Measurements from ENCODE around the gene ARHGAP8. TPM values are rescaled to one million over a fixed set of nuclear protein-coding genes. Genes with fewer than 3 reads are reported as not detected.
A peak's percentile ranks its signal among the peaks of the same experiment; 100 is the strongest.

Gene ARHGAP8
- total and polyA plus RNA-seq, 2 of the 13 experiments (the other 11 are each of a cell fraction or from before 2014, with no cell fraction given) = 0.07 TPM; not detected in 1

GRCh38 chr22:44839721-44840120, 87.3 kb downstream of the ARHGAP8 start:
- DNase-seq (ENCODE audit: low spot score) (no peak), FAIRE-seq (no peak), ATAC-seq (no peak)
- in situ Hi-C loops (cut with HindIII; ENCODE audit: extremely low pct_ligation_motif_present, low pct_unique_long_range_greater_than_20kb) = no loop called here
- BruUV-seq (replicated peaks) = no TSS peak
- Histone ChIP-seq H3K4me1 (ENCODE audit: insufficient read depth, low read length) (no peaks in the 10 kb centered on the region), H4K20me1 (ENCODE audit: insufficient read depth, low read length) (no peaks in the 10 kb centered on the region), H3K9me3 (ENCODE audit: low read length) (no peaks in the 10 kb centered on the region), H3K79me2 (ENCODE audit: insufficient read depth, low read length) (no peaks in the 10 kb centered on the region), H3K36me3 (replicated peaks in 1 of 2; ENCODE audit: control insufficient read depth in 1 of 2, insufficient read depth in 2 of 2, low read length in 2 of 2) (no peaks in the 10 kb centered on the region), H3K27me3 (ENCODE audit: control insufficient read depth in 1 of 2, insufficient read depth in 2 of 2, low read length in 2 of 2) (peaks cover 13 to 46% of the 10 kb centered on the region in 2 experiments), H3K4me3 (replicated peaks in 1 of 3; ENCODE audit: insufficient read depth in 1 of 3, low read depth in 2 of 3, low read length in 3 of 3) (no peak overlapping the region), H3K9ac (ENCODE audit: insufficient read depth, low read depth, low read length) (no peak overlapping the region), H3K4me2 (ENCODE audit: low read depth, low read length) (no peak overlapping the region), H2AFZ (ENCODE audit: low read length) (no peak overlapping the region), H3K27ac (ENCODE audit: extremely low read length, insufficient read depth, low read length) (no peak overlapping the region)
- 8% methylated on average over 2 of the region's 13 CpGs for WGBS (ENCODE audit: low lambda C conversion rate)
- POLR2A ChIA-PET = no interaction called here
- intact Hi-C loops (cut with micrococcal nuclease; ENCODE audit: unreplicated experiment) = no loop called here
- CTCF ChIA-PET (ENCODE audit: low intra/inter-chr PET ratio, low total read pairs) = no interaction called here
- no peak for TF ChIP-seq ZC3H4 (CRISPR knock-in tag; IDR thresholded peaks at IDR 0.05; ENCODE audit: borderline replicate concordance)
- no peak for TF ChIP-seq ZBED4 (CRISPR knock-in tag; IDR thresholded peaks at IDR 0.05; ENCODE audit: borderline replicate concordance)
- 0 out of 2 replicates have a peak, but pooled peaks have one; percentile 6 for TF ChIP-seq CREB1 (IDR thresholded peaks at IDR 0.05)
- no peak for TF ChIP-seq CREB1 (CRISPR knock-in tag; IDR thresholded peaks at IDR 0.05)
- no peak for TF ChIP-seq PAX8 (CRISPR knock-in tag; IDR thresholded peaks at IDR 0.05; ENCODE audit: borderline replicate concordance)
